Right lung (tissue), 5 donors: ENCODE measurements around the gene CROT. TPM values are rescaled to one million over a fixed set of nuclear protein-coding genes. Genes with fewer than 3 reads are reported as not detected.

Experiments used
- DNase-seq, 2 donors: peaks; one replicate each; pipeline ENCODE4 v3.0.0-alpha.2; 2013
- polyA plus RNA-seq, 5 donors: library from polyadenylated mRNA; unstranded; fragments of 120-200 nt; gene quantifications; one replicate each; pipeline versions ENCODE4 v1.2.1 to v1.2.3, GENCODE V29; 2013; ENCODE audit warnings: inconsistent platforms in 1 of 5, low replicate concordance in 1 of 5; ENCODE audit not compliant: insufficient read length in 5 of 5, insufficient read depth in 1 of 5

The CROT gene
- polyA plus RNA-seq, 5 donors: 22.8 to 31.6 (median 30.3) TPM

DNA sequence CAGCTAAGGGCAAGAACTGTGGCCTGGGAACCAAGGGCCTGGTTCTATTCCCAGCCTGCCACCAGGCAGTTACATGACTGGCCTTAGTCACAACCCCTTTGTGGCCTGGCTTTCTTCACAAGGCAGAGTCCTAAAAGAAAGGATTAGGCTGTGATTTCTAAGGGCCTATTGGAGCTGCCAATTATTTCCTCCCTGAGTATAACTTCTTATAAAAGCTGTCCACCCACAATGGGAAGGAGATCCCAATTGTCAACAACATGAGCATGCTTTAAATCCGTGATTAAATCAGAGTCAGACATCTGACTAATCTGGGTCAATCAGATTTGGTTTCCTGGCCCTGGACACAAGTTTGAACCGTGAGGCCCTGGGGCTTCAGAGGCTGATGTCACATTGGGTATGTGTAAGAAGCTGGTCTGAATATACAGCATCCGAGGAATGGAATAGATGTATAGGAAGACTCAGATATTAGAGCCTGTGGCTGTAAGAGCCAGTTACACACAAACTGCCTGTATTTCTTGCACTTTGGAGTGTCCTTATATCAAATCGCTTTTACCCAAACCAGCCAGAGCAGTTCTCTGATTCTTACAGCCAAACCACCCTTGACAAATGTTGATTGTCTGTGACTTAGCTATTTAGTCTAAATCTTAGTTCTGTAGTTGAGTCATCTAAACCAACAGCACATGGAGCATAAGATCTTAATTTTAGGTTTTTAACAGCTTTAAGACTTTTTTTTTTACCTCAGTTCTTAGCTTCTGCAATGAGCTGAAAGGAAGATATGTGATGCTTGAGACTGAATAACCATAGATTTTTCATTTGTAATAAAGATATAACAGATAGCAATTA lies 68.7 kb downstream of the CROT start:
- DNase-seq: no peak

DNA sequence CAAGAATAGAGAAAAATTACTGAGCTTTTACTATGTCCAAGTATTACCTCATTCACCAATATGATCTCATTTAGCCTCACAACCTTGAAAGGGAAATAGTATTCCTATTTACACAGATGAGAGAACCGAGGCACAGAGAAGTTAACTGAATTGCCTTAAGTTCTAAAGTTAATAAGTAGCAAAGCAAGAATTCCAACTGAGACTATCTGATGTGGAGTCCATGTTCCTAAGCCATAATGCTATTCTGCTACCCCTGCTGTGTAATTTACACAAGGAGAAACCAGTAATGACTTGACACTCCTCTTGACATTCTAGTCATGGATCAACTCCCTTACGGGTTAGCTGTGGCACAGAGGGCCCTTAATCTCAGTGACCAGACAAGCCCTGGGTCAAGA lies 69.3 kb downstream of the CROT start:
- no peak for DNase-seq

DNA sequence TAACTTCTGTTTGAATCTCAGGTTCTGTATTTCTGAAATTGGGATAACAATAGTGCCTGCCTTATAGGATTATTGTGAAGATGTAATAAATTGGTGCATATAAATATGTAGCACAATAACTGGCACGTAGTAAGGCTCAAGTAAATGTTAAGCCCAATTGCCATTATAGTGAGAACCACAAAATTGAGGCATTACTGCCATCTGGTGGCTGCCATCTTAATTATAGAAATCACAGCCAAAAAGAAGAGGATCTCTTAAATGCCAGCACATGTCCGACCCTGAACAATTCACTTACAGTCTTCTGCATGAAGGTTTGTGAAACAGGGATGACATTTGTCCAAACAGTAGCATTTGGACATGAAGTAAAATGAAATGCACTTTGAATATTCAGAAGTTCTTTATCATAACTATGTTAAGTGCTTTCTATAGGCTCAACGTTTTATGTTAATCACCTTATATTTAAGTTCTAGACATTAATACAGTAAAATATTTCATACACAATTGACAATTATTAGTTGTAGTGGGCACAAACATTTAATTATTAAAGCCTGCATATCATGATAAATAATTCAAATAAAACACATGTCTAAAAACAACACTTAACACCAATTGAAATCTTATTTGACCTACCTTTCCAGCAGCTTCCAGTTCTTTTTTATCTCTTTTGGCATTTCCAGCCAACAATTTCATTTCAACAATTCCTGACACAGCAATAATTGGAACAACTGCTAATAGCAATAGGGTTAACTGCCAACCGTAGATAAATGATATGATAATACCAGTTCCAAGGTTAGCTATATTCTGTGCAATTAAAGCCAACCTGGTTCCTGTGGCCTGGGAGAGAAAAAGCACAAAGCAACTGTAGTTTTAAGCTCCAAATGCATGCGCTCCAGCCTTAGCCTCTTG lies 71.5 kb downstream of the CROT start:
- peak; percentile 42 to 61 for DNase-seq

GRCh38 chr7:87420173-87420572 lies 74.7 kb downstream of the CROT start:
- no peak for DNase-seq

DNA sequence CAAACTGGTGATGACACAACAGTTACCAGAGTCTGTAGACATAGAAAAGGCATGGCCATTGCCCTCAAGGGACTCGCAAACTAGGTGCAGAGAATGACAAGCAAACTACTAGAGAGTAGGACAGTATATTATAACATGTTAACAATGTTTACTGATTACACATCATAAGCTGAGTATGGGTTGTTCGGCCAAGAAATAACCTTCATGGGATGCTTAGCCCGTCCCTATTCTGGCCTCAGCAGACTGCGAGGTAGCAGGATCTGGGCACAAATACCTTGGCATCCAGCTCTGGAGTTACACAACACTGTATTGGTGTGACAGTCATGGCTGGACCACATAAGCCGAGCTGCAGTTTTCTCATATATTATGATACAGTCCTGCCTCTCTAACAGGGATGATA lies 78.6 kb downstream of the CROT start:
- no peak for DNase-seq

- no peak for DNase-seq
Observed at GRCh38 chr7:87426160-87426559, 80.7 kb downstream of the CROT start.

DNA sequence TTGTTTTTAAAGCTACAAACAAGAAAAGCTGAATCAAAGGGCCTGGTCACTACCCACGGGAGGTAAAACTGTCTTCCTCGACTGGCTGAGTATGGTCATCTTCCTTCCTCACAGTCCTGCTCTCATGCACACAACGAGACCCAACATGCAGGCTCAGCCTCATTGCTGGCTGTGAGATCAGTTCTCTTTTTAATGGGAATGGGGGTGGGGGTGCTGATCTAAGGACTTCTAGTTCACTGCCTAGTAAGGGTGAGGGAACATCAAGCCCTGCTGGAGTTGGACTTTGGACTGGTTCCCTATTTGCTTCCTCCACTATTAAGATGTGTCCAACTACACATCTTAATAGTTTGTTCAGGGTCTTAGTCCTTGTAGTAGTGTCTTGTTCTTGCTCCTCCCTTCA lies 81.8 kb downstream of the CROT start:
- no peak for DNase-seq

DNA sequence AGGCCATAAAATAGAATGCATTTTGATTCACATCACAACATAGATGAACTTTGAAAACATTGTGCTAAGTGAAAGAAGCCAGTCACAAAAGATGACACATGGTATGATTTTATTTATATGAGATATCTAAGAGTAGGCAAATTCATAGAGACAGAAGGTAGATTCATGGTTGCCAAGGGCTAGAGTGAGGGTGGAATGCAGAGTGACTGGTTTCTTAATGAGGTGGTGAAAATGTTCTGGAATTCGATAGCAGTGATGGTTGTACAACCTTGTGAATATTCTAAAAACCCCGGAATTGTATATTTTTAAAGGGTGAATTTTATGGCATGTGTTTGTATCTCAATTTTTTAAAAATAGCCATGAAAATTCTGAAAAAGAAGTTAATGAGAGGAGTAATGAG lies 87.1 kb downstream of the CROT start:
- DNase-seq: no peak

GRCh38 chr7:87435546-87435945 lies 90.1 kb downstream of the CROT start:
- DNase-seq: no peak

- no peak for DNase-seq
Observed at GRCh38 chr7:87445897-87446296, 100.4 kb downstream of the CROT start.

DNA sequence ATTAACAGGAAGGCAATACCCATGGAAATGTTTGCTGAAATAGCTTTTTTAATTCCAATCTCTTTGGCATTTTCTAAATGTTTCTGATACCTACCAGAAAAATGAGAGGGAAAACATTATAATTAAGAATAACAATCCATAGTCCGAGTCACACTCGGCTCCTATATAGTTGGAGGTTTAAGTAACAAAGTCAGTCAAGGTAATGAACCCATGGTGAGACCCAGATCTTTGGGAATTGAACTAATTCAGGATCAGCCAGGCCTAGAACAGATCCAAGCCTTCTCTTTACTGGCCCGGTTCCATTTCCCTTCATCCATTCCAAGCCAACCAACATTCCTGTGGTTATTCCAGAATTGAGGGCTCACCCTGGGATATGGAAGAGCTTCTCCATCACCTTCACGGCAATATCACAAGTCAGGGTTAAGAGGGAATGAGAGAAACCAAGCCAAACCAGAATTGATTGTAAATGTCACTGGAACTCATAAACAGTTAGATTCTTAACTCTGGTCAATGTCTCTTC lies 101.7 kb downstream of the CROT start:
- no peak for DNase-seq

- no peak for DNase-seq
Observed at GRCh38 chr7:87448388-87448787, 102.9 kb downstream of the CROT start.

Other genes starting within 250 kb of the CROT start
- gene DMTF1, start 193.2 kb upstream of the CROT start, polyA plus RNA-seq: 100 to 1,000 TPM; 169 to 323 (median 282) TPM
- 10 to 100 TPM; 59.3 to 82.0 (median 75.9) TPM for gene TMEM243, start 125.9 kb upstream of the CROT start, polyA plus RNA-seq
- gene ABCB4, start 130.0 kb downstream of the CROT start, polyA plus RNA-seq: 1 to 10 TPM in 1 of 5 donors, under 1 TPM in 4; 0.72 to 1.2 (median 0.84) TPM